ENCODE data around the gene TRMO.

TRMO gene

GRCh38 chr9:97924386-97924785 lies 2.1 kb upstream of the TRMO start:
- Histone ChIP-seq H3K27ac (no peak overlapping the region), H3K4me2 (ENCODE audit: low read length) (no peak overlapping the region), H3K79me2 (no peaks in the 10 kb centered on the region), H3K4me3 (ENCODE audit: low read depth, low read length) (no peak overlapping the region), H3K4me1 (no peaks in the 10 kb centered on the region), H3K36me3 (ENCODE audit: control insufficient read depth, insufficient read depth, low read length) (no peaks in the 10 kb centered on the region), H3K9ac (no peak overlapping the region), H2AFZ (peak overlapping the region; percentile 73), H3K9me3 (ENCODE audit: control insufficient read depth, low read length) (no peaks in the 10 kb centered on the region), H3K27me3 (ENCODE audit: control insufficient read depth, insufficient read depth, low read length) (no peaks in the 10 kb centered on the region)
- TF ChIP-seq CTCF (IDR thresholded peaks at IDR 0.05), result no peak

GRCh38 chr9:97923529-97924108 lies 1.3 kb upstream of the TRMO start:
- no peaks in the 10 kb centered on the region for H3K27me3 ChIP-seq (ENCODE audit: control insufficient read depth, insufficient read depth, low read length)
- no peaks in the 10 kb centered on the region for H3K79me2 ChIP-seq
- H3K4me2 ChIP-seq (ENCODE audit: low read length), result peak overlapping the region; percentile 50
- no peak overlapping the region for H3K9ac ChIP-seq
- TF ChIP-seq CTCF (IDR thresholded peaks at IDR 0.05), result peak; percentile 65
- peak overlapping the region; percentile 31 for H3K4me3 ChIP-seq (ENCODE audit: low read depth, low read length)
- no peaks in the 10 kb centered on the region for H3K9me3 ChIP-seq (ENCODE audit: control insufficient read depth, low read length)
- H2AFZ ChIP-seq, result peak overlapping the region; percentile 73
- no peaks in the 10 kb centered on the region for H3K36me3 ChIP-seq (ENCODE audit: control insufficient read depth, insufficient read depth, low read length)
- H3K27ac ChIP-seq, result peak overlapping the region; percentile 98
- H3K4me1 ChIP-seq, result no peaks in the 10 kb centered on the region

- Histone ChIP-seq H3K27me3 (ENCODE audit: control insufficient read depth, insufficient read depth, low read length) (no peaks in the 10 kb centered on the region), H3K4me2 (ENCODE audit: low read length) (peak overlapping the region; percentile 34), H3K4me1 (no peaks in the 10 kb centered on the region), H3K27ac (no peak overlapping the region), H3K9me3 (ENCODE audit: control insufficient read depth, low read length) (no peaks in the 10 kb centered on the region), H3K79me2 (no peaks in the 10 kb centered on the region), H2AFZ (no peak overlapping the region), H3K36me3 (ENCODE audit: control insufficient read depth, insufficient read depth, low read length) (no peaks in the 10 kb centered on the region), H3K4me3 (ENCODE audit: low read depth, low read length) (no peak overlapping the region), H3K9ac (no peak overlapping the region)
- TF ChIP-seq CTCF (IDR thresholded peaks at IDR 0.05), result no peak
Observed at GRCh38 chr9:97919217-97919813, 3.0 kb downstream of the TRMO start.

- Histone ChIP-seq H3K4me2 (ENCODE audit: low read length) (peak overlapping the region; percentile 34), H3K4me3 (ENCODE audit: low read depth, low read length) (no peak overlapping the region), H3K36me3 (ENCODE audit: control insufficient read depth, insufficient read depth, low read length) (no peaks in the 10 kb centered on the region), H3K9me3 (ENCODE audit: control insufficient read depth, low read length) (no peaks in the 10 kb centered on the region), H3K27me3 (ENCODE audit: control insufficient read depth, insufficient read depth, low read length) (no peaks in the 10 kb centered on the region), H3K9ac (no peak overlapping the region), H3K4me1 (no peaks in the 10 kb centered on the region), H2AFZ (no peak overlapping the region), H3K27ac (no peak overlapping the region), H3K79me2 (no peaks in the 10 kb centered on the region)
- TF ChIP-seq CTCF (IDR thresholded peaks at IDR 0.05), result no peak
Observed at GRCh38 chr9:97918611-97919010, 3.7 kb downstream of the TRMO start.

- Histone ChIP-seq H3K4me3 (ENCODE audit: low read depth, low read length) (no peak overlapping the region), H3K27ac (no peak overlapping the region), H3K79me2 (no peaks in the 10 kb centered on the region), H3K9me3 (ENCODE audit: control insufficient read depth, low read length) (no peaks in the 10 kb centered on the region), H3K9ac (no peak overlapping the region), H3K27me3 (ENCODE audit: control insufficient read depth, insufficient read depth, low read length) (no peaks in the 10 kb centered on the region), H2AFZ (no peak overlapping the region), H3K36me3 (ENCODE audit: control insufficient read depth, insufficient read depth, low read length) (no peaks in the 10 kb centered on the region), H3K4me2 (ENCODE audit: low read length) (no peak overlapping the region), H3K4me1 (no peaks in the 10 kb centered on the region)
- no peak for TF ChIP-seq CTCF (IDR thresholded peaks at IDR 0.05)
Observed at GRCh38 chr9:97911970-97912369, 10.3 kb downstream of the TRMO start.

Data from parathyroid adenoma (tissue), 2 donors.